ENCODE measurements around the gene MR1.

Gene MR1

GRCh38 chr1:181107711-181108110 is 73.9 kb downstream of the MR1 start:
- TF ChIP-seq, protein P1, sequence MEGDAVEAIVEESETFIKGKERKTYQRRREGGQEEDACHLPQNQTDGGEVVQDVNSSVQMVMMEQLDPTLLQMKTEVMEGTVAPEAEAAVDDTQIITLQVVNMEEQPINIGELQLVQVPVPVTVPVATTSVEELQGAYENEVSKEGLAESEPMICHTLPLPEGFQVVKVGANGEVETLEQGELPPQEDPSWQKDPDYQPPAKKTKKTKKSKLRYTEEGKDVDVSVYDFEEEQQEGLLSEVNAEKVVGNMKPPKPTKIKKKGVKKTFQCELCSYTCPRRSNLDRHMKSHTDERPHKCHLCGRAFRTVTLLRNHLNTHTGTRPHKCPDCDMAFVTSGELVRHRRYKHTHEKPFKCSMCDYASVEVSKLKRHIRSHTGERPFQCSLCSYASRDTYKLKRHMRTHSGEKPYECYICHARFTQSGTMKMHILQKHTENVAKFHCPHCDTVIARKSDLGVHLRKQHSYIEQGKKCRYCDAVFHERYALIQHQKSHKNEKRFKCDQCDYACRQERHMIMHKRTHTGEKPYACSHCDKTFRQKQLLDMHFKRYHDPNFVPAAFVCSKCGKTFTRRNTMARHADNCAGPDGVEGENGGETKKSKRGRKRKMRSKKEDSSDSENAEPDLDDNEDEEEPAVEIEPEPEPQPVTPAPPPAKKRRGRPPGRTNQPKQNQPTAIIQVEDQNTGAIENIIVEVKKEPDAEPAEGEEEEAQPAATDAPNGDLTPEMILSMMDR (conservative IDR thresholded peaks at IDR 0.05): no peak
- H3K27ac ChIP-seq: no peak overlapping the region

DNA sequence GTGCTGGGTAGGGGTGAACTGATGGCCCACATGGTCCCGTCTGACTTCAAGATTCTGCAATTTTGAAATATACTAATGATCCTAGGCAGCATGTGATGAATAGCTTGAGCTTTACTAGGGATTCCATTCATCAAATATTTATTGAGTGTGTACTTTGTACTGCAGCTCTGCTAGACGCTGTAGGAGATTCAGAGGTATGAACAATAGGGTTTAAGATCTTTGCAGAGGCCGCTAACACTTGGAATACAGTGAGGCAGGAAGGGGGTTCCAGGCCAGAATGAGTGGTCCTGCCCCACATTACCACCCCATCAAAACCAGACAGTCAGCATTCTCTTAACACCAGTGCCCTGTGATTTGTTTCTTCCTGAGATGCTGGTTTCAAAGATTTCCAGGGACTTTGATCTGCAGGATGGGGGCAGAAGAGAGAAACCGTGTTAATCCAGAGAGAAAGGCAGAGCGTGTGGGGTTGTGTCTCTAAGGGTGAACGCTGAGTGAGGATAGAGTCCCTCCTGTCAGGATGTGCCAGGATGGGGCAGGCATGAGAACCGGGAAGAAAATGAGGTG is 74.6 kb downstream of the MR1 start:
- no peak overlapping the region for H3K27ac ChIP-seq

DNA sequence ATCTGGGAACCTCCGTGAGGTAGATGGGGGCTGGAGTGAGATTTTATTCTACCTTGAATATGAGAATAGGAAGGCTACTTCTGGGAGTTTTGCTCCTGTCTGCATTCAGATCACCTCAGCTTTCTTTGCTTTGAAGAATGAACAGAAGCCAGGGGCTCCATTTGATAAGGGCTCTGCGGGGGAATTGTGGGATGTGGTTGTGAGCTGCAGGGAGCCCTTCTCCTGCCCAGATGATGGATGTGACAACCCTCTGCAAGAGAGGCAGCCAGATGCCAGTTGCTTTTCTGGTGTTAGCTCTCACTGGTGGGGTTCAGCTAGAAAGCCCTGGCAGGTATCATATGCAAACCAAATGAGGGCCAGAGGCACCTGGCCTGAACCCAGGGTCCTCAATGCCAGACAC is 76.2 kb downstream of the MR1 start:
- no peak overlapping the region for H3K27ac ChIP-seq
- TF ChIP-seq, protein P1 (conservative IDR thresholded peaks at IDR 0.05): no peak

More for the DNA sequence above, 74.6 kb downstream of the MR1 start:
- TF ChIP-seq, protein P1 (conservative IDR thresholded peaks at IDR 0.05): no peak

Data from VCaP (cell line).